ENCODE results near the gene TFEB. TPM values are rescaled to one million over a fixed set of nuclear protein-coding genes. Genes with fewer than 3 reads are reported as not detected.

TFEB gene
- total RNA-seq, 1 donor from 2014 or later, result 37.8 TPM

DNA sequence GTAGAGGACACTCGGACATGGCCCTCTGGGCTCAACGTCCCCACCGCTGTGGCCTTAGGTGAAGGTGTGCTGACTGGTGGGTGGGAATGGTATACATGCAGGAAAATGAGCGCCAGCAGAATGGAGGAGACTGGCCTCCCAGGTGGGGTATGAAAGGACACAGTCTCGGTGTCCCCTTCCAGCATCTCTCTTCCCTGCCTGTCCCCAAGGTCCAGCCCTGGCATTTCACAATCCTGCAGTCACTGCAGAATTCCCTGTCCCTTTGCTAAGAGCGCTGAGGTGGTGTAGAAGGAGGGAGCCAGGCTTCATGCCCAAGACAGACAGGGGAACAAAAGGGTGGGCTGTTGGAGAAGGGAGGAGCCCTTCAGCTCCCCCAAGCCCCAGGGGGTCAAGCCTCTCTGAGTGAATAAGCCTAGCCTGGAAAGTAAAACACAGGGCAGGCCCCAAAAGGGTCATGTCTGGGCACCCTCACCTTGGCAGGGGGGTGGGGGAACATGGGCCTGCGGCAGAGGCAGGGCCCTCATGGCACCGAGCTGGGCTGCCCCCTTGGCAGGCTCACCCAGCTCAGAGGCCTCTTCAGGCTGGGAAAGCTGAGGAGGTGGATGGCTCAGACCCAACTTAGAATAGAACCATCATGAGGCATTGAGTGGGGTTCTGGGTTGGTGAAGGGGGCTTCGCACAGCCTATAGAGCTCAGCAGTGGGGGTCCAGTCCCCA is 23.9 kb downstream of the TFEB start:
- Histone ChIP-seq H3K4me3 (no peak overlapping the region), H3K27me3 (no peaks in the 10 kb centered on the region), H3K9me3 (no peaks in the 10 kb centered on the region), H3K36me3 (no peaks in the 10 kb centered on the region), H3K27ac (peak overlapping the region; percentile 51), H3K4me1 (peaks cover 72% of the 10 kb centered on the region)
- TF ChIP-seq POLR2AphosphoS5 (IDR thresholded peaks at IDR 0.05; ENCODE audit: insufficient read depth in 1 of 2, low read depth in 1 of 2) (no peak), POLR2A (IDR thresholded peaks at IDR 0.05) (no peak)
- TF ChIP-seq, protein P1, sequence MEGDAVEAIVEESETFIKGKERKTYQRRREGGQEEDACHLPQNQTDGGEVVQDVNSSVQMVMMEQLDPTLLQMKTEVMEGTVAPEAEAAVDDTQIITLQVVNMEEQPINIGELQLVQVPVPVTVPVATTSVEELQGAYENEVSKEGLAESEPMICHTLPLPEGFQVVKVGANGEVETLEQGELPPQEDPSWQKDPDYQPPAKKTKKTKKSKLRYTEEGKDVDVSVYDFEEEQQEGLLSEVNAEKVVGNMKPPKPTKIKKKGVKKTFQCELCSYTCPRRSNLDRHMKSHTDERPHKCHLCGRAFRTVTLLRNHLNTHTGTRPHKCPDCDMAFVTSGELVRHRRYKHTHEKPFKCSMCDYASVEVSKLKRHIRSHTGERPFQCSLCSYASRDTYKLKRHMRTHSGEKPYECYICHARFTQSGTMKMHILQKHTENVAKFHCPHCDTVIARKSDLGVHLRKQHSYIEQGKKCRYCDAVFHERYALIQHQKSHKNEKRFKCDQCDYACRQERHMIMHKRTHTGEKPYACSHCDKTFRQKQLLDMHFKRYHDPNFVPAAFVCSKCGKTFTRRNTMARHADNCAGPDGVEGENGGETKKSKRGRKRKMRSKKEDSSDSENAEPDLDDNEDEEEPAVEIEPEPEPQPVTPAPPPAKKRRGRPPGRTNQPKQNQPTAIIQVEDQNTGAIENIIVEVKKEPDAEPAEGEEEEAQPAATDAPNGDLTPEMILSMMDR (IDR thresholded peaks at IDR 0.05), result no peak
- no peak for DNase-seq (ENCODE audit: extremely low spot score in 2 of 2)
- intact Hi-C loops (cut with DNase I), result no loop called here

DNA sequence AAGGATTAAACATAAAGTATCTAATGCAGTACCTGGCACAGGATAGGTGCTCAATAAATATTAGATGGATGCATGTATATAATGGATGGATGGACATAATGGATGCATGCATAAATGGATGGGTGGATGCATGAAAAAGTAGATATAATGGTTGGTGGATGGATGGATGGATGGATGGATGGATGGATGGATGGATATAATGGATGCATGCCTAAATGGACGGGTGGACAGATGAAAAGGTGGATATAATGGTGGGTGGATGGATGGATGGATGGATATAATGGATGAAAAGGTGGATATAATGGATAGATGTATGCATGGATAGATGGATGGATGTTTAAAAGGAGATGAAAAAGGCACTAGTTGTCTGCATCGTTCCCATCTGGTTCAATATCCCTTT is 26.0 kb downstream of the TFEB start:
- no peaks in the 10 kb centered on the region for H3K27me3 ChIP-seq
- TF ChIP-seq, protein P1 (IDR thresholded peaks at IDR 0.05), result no peak
- no peak for TF ChIP-seq POLR2AphosphoS5 (IDR thresholded peaks at IDR 0.05; ENCODE audit: insufficient read depth in 1 of 2, low read depth in 1 of 2)
- TF ChIP-seq POLR2A (IDR thresholded peaks at IDR 0.05), result no peak
- H3K27ac ChIP-seq, result no peak overlapping the region
- no peak for DNase-seq (ENCODE audit: extremely low spot score in 2 of 2)
- no peak overlapping the region for H3K4me3 ChIP-seq
- intact Hi-C loops (cut with DNase I), result no loop called here
- no peaks in the 10 kb centered on the region for H3K36me3 ChIP-seq
- peaks cover 75% of the 10 kb centered on the region for H3K4me1 ChIP-seq
- no peaks in the 10 kb centered on the region for H3K9me3 ChIP-seq

DNA sequence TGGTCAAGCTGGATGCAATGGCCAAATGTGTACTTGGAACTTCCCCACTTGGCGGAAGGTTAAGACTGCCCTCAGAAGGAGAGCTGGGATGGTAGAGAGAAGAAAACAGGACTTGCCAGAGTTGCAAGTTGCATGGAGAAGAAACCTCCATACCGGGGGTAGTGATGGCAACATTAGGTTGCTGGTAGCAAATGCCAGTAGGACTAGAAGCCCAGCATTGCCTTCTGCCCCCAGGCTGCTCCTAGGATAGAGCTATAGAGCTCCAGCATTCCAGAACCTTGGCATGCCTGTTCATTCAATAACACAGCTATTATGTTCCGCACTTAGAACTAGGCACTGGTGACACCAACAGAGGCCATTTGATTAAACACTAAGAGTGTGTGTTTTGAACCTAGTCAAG is 26.6 kb downstream of the TFEB start:
- Histone ChIP-seq H3K4me3 (no peak overlapping the region), H3K36me3 (no peaks in the 10 kb centered on the region), H3K27ac (no peak overlapping the region), H3K4me1 (peaks cover 72% of the 10 kb centered on the region), H3K9me3 (no peaks in the 10 kb centered on the region), H3K27me3 (no peaks in the 10 kb centered on the region)
- no peak for DNase-seq (ENCODE audit: extremely low spot score in 2 of 2)
- TF ChIP-seq POLR2A (IDR thresholded peaks at IDR 0.05), result no peak
- TF ChIP-seq, protein P1 (IDR thresholded peaks at IDR 0.05), result no peak
- TF ChIP-seq POLR2AphosphoS5 (IDR thresholded peaks at IDR 0.05; ENCODE audit: insufficient read depth in 1 of 2, low read depth in 1 of 2), result no peak
- intact Hi-C loops (cut with DNase I), result no loop called here

DNA sequence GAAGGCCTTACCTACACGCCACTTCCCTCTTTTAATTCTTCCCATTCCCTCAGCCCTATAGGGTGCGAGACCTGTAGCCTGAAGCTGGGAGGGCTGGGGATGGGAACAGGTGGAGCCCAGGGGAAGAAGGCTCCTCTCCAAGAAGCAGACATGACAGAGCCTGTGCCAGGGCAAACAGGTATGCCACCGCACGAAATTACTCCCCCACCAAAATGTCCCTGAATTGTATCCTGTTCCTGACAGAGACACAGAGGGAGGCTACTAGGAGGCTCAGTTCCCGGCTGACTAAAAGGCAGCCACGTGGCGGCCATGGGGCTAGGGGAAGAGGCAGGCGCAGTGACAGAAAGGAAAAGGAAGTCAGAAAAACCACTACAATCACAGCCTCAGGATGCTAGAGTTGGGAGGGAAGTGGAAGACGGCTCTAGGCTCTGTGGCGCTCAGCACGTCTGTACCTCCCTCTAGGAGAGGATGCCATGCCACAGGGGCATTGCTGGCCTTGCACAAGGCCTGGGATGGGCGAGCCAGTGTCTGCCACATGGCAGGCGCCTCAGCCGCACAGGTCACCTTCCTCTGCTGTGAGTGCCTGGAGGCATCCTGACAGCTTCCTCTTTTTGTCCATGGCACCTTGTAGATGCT is 27.7 kb downstream of the TFEB start:
- DNase-seq (ENCODE audit: extremely low spot score in 2 of 2), result no peak
- no peaks in the 10 kb centered on the region for H3K9me3 ChIP-seq
- TF ChIP-seq POLR2AphosphoS5 (IDR thresholded peaks at IDR 0.05; ENCODE audit: insufficient read depth in 1 of 2, low read depth in 1 of 2) (no peak), POLR2A (IDR thresholded peaks at IDR 0.05) (no peak)
- TF ChIP-seq, protein P1 (IDR thresholded peaks at IDR 0.05), result no peak

More for the DNA sequence above, 27.7 kb downstream of the TFEB start:
- no peaks in the 10 kb centered on the region for H3K36me3 ChIP-seq
- no peak overlapping the region for H3K4me3 ChIP-seq
- intact Hi-C loops (cut with DNase I), result no loop called here
- peaks cover 60% of the 10 kb centered on the region for H3K4me1 ChIP-seq
- H3K27ac ChIP-seq, result peak overlapping the region; percentile 71
- no peaks in the 10 kb centered on the region for H3K27me3 ChIP-seq
